GM23338 (cell line): ENCODE data around the gene SMG9.

ENCODE experiments used
- CTCF ChIP-seq, 2 experiments: fragments of 200-600 bp in 1 of 2; sonication (generic) in 1 of 2; conservative IDR thresholded peaks; 2 replicates each; pipeline versions ENCODE4 v1.5.1 to v1.6.1; 2016 to 2017; ENCODE audit warnings: antibody characterized with exemption in 2 of 2, low read depth in 2 of 2, mild to moderate bottlenecking in 2 of 2, moderate library complexity in 1 of 2
- ETS1 ChIP-seq: IDR thresholded peaks from 2 replicates; pipeline ENCODE4 v1.6.1; 2016; ENCODE audit warnings: antibody characterized with exemption
- EZH2 ChIP-seq: fragments of 200-600 bp; sonication (generic); IDR thresholded peaks from one replicate; pipeline ENCODE4 v1.8.0; 2017; ENCODE audit warnings: antibody characterized with exemption, mild to moderate bottlenecking, low read depth; ENCODE audit not compliant: unreplicated experiment
- EZH2phosphoT487 ChIP-seq: fragments of 200-600 bp; sonication (generic); IDR thresholded peaks from one replicate; pipeline ENCODE4 v1.8.1; 2018; ENCODE audit warnings: antibody characterized with exemption; ENCODE audit not compliant: unreplicated experiment
- JUNB ChIP-seq: IDR thresholded peaks from one replicate; pipeline ENCODE4 v1.6.1; 2016; ENCODE audit warnings: antibody characterized with exemption; ENCODE audit not compliant: unreplicated experiment
- POLR2AphosphoS5 ChIP-seq: IDR thresholded peaks from 2 replicates; pipeline ENCODE4 v1.6.1; 2016; ENCODE audit warnings: antibody characterized with exemption, low read depth
- REST ChIP-seq: IDR thresholded peaks from one replicate; pipeline ENCODE4 v1.6.1; 2018; ENCODE audit warnings: antibody characterized with exemption; ENCODE audit not compliant: unreplicated experiment
- ZNF331 ChIP-seq: fragments of 250-450 bp; sonication (Bioruptor Pico); IDR thresholded peaks from 2 replicates; pipeline ENCODE4 v1.5.0; 2020; ENCODE audit warnings: low read depth, mild to moderate bottlenecking, moderate library complexity

GRCh38 chr19:43748685-43749084 lies 6.1 kb downstream of the SMG9 start:
- no peak for TF ChIP-seq CTCF (conservative IDR thresholded peaks at IDR 0.05; ENCODE audit: low read depth in 2 of 2)
- no peak for TF ChIP-seq EZH2phosphoT487
- TF ChIP-seq POLR2AphosphoS5, result no peak
- TF ChIP-seq EZH2, result no peak
- no peak for TF ChIP-seq REST
- no peak for TF ChIP-seq ETS1
- no peak for TF ChIP-seq ZNF331 (CRISPR knock-in tag)
- no peak for TF ChIP-seq JUNB
